ENCODE measurements around the gene ASAP3. TPM values are rescaled to one million over a fixed set of nuclear protein-coding genes. Genes with fewer than 3 reads are reported as not detected.

Gene ASAP3
- total and polyA plus RNA-seq, 8 donors, result 17.9 to 37.4 (median 25.3) TPM

GRCh38 chr1:23527366-23527765, 43.4 kb upstream of the ASAP3 start:
- H3K27ac ChIP-seq, result no peak overlapping the region
- H3K4me1 ChIP-seq, result peaks cover 7 to 18% (median 7%) of the 10 kb centered on the region in 3 donors
- no peaks in the 10 kb centered on the region for H3K9me3 ChIP-seq
- TF ChIP-seq, protein P1, sequence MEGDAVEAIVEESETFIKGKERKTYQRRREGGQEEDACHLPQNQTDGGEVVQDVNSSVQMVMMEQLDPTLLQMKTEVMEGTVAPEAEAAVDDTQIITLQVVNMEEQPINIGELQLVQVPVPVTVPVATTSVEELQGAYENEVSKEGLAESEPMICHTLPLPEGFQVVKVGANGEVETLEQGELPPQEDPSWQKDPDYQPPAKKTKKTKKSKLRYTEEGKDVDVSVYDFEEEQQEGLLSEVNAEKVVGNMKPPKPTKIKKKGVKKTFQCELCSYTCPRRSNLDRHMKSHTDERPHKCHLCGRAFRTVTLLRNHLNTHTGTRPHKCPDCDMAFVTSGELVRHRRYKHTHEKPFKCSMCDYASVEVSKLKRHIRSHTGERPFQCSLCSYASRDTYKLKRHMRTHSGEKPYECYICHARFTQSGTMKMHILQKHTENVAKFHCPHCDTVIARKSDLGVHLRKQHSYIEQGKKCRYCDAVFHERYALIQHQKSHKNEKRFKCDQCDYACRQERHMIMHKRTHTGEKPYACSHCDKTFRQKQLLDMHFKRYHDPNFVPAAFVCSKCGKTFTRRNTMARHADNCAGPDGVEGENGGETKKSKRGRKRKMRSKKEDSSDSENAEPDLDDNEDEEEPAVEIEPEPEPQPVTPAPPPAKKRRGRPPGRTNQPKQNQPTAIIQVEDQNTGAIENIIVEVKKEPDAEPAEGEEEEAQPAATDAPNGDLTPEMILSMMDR (IDR thresholded peaks at IDR 0.05), result no peak
- FAIRE-seq, result no peak
- ATAC-seq, result no peak
- H3K4me3 ChIP-seq, result no peak overlapping the region
- intact Hi-C loops (cut with DNase I), result no loop called here
- H3K36me3 ChIP-seq, result no peaks in the 10 kb centered on the region
- no peak for DNase-seq
- H3K27me3 ChIP-seq, result no peaks in the 10 kb centered on the region
- 77 to 81% methylated on average over 7 of the region's 7 CpGs for WGBS, 2 donors

DNA sequence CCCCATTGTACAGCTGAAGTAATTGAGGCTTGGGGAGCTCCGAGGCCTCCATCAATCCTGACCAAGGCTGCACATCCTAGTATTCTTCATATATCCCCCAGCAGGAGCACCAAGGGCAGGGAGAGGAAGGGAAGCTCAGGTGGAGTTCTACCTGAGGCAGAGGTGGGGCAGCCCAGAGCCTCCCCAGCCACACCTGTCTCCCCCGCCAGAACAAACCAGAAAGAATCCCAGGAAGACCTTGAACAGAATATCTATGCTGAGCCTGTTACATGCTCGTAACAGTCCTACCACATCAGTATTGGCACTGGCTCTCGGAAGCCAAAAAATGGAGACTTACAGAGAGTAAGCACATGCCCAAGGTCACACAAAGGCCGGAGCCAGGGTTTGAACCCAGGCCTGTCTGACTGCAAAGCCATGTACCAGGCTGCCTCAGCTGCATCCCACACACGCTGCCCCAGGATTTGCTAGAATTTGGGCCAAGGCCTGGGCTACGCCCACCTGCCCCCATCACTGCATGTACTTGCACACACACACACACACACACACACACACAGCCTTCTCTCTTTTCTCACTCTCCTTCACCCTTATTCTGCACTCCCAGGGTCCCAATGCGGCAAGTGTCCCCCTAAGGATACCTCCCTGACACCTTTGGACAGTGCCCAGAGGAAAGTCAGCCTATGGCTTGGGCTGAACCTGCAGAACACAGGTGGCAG, 42.5 kb upstream of the ASAP3 start:
- TF ChIP-seq, protein P1 (IDR thresholded peaks at IDR 0.05), result no peak
- Histone ChIP-seq H3K4me3 (no peak overlapping the region), H3K9me3 (no peaks in the 10 kb centered on the region), H3K27ac (no peak overlapping the region), H3K36me3 (no peaks in the 10 kb centered on the region), H3K27me3 (no peaks in the 10 kb centered on the region), H3K4me1 (peaks cover 7 to 15% (median 7%) of the 10 kb centered on the region in 3 donors)
- WGBS, 2 donors, result 84 to 89% methylated on average over 8 of the region's 8 CpGs
- ATAC-seq (no peak), FAIRE-seq (no peak), DNase-seq (no peak)
- intact Hi-C loops (cut with DNase I), result no loop called here

GRCh38 chr1:23525558-23526250, 41.7 kb upstream of the ASAP3 start:
- H3K4me3 ChIP-seq, result no peak overlapping the region
- intact Hi-C loops (cut with DNase I), result no loop called here
- FAIRE-seq, result no peak
- H3K9me3 ChIP-seq, result no peaks in the 10 kb centered on the region
- whole genome bisulfite sequencing, 2 donors, result 87 to 88% methylated on average over 5 of the region's 5 CpGs
- H3K4me1 ChIP-seq, result peaks cover 4 to 13% (median 5%) of the 10 kb centered on the region in 3 donors
- H3K27me3 ChIP-seq, result no peaks in the 10 kb centered on the region
- no peaks in the 10 kb centered on the region for H3K36me3 ChIP-seq
- TF ChIP-seq, protein P1 (IDR thresholded peaks at IDR 0.05), result no peak
- H3K27ac ChIP-seq, result no peak overlapping the region
- ATAC-seq, result no peak
- DNase-seq, result no peak

GRCh38 chr1:23524716-23525401, 40.9 kb upstream of the ASAP3 start:
- WGBS, 2 donors, result 62 to 66% methylated on average over 9 of the region's 9 CpGs
- Histone ChIP-seq H3K36me3 (no peaks in the 10 kb centered on the region), H3K27me3 (no peaks in the 10 kb centered on the region), H3K4me1 (peaks cover 0 to 8% (median 0%) of the 10 kb centered on the region in 3 donors), H3K9me3 (no peaks in the 10 kb centered on the region), H3K27ac (no peak overlapping the region), H3K4me3 (no peak overlapping the region)
- intact Hi-C loops (cut with DNase I), result no loop called here
- ATAC-seq (no peak), DNase-seq (no peak), FAIRE-seq (no peak)
- TF ChIP-seq, protein P1 (IDR thresholded peaks at IDR 0.05), result no peak
